ENCODE measurements around the gene DDX17.

DNA sequence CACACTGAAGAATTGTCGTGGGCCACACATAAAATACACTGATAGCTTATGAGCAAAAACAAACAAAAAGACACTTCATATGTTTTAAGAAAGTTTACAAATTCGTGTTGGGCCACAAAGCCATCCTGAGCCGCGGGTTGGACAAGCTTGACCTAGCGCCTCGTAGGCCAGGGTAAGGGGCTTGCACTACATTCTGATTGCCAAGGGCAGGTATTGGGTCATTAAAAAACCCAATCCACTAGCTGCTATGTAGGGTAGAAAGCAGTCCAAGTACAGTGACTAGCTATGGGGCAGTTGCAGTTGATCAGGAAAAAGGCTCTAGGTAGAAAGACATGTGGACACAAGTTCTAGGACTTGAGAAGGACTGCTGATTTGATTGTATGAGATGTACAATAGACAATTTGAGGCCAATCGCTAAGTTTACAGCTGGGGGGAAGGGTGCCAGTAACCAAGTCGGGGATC, 24.2 kb downstream of the DDX17 start:
- no peak for TF ChIP-seq POLR2AphosphoS5 (IDR thresholded peaks at IDR 0.05; ENCODE audit: control insufficient read depth, insufficient read depth, low read depth, low read length)
- no peak; the same call in 1 of the 2 replicates for TF ChIP-seq POLR2A (conservative IDR thresholded peaks at IDR 0.05)
- TF ChIP-seq CREM (IDR thresholded peaks at IDR 0.05; ENCODE audit: low read depth), result no peak
- no peak for TF ChIP-seq RAD21 (CRISPR knock-in tag; conservative IDR thresholded peaks at IDR 0.05 in 1 of 2, IDR thresholded peaks at IDR 0.05 in 1 of 2)
- TF ChIP-seq EP300 (IDR thresholded peaks at IDR 0.05; ENCODE audit: low read length), result no peak
- TF ChIP-seq GATA2 (CRISPR knock-in tag; IDR thresholded peaks at IDR 0.05), result no peak
- TF ChIP-seq BACH1 (tag; IDR thresholded peaks at IDR 0.05), result no peak
- TF ChIP-seq, protein P1, sequence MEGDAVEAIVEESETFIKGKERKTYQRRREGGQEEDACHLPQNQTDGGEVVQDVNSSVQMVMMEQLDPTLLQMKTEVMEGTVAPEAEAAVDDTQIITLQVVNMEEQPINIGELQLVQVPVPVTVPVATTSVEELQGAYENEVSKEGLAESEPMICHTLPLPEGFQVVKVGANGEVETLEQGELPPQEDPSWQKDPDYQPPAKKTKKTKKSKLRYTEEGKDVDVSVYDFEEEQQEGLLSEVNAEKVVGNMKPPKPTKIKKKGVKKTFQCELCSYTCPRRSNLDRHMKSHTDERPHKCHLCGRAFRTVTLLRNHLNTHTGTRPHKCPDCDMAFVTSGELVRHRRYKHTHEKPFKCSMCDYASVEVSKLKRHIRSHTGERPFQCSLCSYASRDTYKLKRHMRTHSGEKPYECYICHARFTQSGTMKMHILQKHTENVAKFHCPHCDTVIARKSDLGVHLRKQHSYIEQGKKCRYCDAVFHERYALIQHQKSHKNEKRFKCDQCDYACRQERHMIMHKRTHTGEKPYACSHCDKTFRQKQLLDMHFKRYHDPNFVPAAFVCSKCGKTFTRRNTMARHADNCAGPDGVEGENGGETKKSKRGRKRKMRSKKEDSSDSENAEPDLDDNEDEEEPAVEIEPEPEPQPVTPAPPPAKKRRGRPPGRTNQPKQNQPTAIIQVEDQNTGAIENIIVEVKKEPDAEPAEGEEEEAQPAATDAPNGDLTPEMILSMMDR (IDR thresholded peaks at IDR 0.05 in 2 of 3, conservative IDR thresholded peaks at IDR 0.05 in 1 of 3; ENCODE audit: insufficient read depth in 2 of 3, low read depth in 1 of 3, low read length in 3 of 3), result no peak
- TF ChIP-seq MNT (conservative IDR thresholded peaks at IDR 0.05), result no peak
- TF ChIP-seq, protein P2, sequence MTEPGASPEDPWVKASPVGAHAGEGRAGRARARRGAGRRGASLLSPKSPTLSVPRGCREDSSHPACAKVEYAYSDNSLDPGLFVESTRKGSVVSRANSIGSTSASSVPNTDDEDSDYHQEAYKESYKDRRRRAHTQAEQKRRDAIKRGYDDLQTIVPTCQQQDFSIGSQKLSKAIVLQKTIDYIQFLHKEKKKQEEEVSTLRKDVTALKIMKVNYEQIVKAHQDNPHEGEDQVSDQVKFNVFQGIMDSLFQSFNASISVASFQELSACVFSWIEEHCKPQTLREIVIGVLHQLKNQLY (CRISPR knock-in tag; conservative IDR thresholded peaks at IDR 0.05), result no peak
- no peak for TF ChIP-seq FOXM1 (IDR thresholded peaks at IDR 0.05; ENCODE audit: low read depth)
- TF ChIP-seq FOXM1 (CRISPR knock-in tag; IDR thresholded peaks at IDR 0.05; ENCODE audit: low read depth), result no peak
